Hindlimb muscle (tissue), 1 donor: ENCODE measurements around the gene KLF11. TPM values are rescaled to one million over a fixed set of nuclear protein-coding genes. Genes with fewer than 3 reads are reported as not detected.

Experiments
- DNase-seq: peaks from one replicate; pipeline ENCODE4 v3.0.0-alpha.2; 2013
- polyA plus RNA-seq: library from polyadenylated mRNA; unstranded; fragments of 120-200 nt; gene quantifications from one replicate; pipeline ENCODE4 v1.2.1, GENCODE V29; 2013; ENCODE audit not compliant: insufficient read length

KLF11 gene
- 23.7 TPM for polyA plus RNA-seq

DNA sequence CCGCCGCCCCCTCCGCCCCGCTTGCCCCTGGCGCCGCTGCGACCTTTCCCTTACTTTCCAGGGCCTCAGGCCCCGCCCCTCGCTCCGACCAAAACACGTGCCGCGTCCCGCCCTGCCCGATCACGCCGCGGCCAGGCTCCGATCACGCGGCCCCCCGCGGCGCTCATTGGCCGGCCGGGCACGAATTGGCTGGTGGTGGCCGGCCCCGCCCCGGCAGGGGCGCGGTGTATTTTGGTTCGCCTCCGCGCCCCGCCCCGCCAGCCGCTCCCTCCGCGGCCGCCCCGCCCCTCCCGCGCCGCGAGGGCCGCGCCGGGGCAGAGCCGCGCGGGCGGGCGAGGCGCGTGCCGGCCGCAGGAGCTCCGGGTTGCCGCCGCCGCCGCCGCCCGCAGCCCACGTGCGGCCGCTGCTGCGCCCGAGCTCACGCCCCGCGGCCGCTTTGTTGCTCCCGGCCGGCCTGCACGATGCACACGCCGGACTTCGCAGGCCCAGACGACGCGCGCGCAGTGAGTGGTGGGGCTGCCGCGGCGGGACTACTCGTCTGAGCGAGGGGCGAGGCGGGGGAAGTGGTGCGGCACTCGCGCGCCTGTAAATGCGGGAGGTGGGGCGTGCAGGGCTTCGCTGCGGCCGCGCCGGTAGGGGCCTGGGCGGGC, at the start of gene KLF11:
TSS of gene KLF11 (plus strand) at position 295 of the 650 bp plus-strand sequence. CDS start at position 462, 167 bp downstream.
- DNase-seq = peak; percentile 90

- no peak for DNase-seq
These were observed 48.9 kb upstream of the KLF11 start for GRCh38 chr2:9994462-9994861.

- DNase-seq = no peak
These were observed 48.3 kb upstream of the KLF11 start for GRCh38 chr2:9995059-9995458.

DNA sequence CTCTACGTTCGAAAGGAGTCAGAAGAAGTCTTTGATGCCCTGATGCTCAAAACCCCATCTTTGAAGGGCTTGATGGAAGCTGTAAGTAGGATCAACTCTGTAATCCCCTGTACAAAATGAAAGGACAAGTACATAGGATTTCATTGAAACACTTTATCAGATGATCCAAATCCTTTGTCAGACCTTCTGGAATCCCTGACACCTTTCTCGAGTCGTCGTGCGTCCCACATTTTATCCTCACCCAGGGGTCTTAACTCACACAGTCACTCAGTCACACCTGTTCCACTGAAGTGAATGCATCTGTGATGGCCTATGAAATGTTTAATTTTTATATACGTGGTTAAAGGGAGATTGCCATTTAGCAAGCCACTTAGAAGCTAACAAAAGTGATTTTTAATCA, 47.0 kb upstream of the KLF11 start:
- DNase-seq = no peak

- no peak for DNase-seq
These were observed 45.4 kb upstream of the KLF11 start for GRCh38 chr2:9997936-9998335.

DNA sequence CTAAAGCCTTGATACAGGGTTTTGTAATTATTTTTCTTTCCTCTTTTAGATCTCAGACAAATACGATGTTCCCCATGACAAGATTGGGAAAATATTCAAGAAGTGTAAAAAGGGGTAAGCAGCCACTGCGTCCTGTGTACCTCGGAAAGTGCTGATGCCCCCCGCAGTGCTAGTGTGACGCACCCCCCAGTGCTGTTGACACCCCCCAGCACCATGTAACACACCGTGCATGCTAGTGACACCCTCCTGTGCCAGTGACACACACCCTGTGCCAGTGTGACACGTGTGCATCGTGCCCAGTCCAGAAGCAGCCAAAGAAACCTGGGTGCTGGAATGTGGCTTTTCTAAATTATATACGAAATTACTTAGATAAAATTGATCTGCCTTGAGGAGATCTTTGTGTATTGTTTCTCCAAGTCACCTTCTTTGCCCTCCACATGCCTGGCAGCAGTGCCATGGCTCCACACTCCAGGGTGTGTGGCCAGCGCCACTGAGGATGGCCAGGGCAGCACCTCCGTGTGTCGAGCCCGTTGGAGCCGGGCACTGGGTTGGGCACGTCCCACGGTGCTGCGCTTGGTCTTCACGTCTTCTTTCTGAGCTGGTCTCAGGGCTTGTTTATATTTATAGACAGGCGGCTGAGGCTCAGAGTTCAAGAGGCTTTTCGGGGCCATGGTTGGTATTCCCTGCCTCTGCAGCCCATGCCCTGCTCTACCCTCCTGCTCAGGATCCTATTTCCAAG, 44.3 kb upstream of the KLF11 start:
- DNase-seq = no peak

GRCh38 chr2:9999693-10000092, 43.7 kb upstream of the KLF11 start:
- no peak for DNase-seq

- no peak for DNase-seq
These were observed 42.8 kb upstream of the KLF11 start for GRCh38 chr2:10000541-10000940.

- DNase-seq = no peak
These were observed 41.8 kb upstream of the KLF11 start for GRCh38 chr2:10001586-10001985.

DNA sequence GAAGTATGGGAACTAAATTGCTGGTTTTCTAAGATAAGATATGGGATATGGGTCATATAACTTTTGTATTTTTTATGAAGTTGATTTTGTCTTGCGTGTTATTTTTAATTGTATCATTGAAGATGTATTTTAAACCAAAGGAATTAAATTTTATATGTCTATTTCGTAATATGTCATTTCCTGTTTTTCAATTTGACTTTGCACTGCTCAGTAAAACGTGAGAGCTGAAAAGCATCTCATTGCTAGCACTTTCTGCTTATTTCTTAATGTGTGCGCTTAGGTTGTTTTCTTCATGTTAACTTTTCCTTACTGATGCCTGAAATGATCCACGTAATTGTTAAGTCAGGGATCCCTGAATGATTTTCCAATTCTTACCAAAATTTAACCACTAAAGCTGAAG, 41.2 kb upstream of the KLF11 start:
- DNase-seq = no peak

DNA sequence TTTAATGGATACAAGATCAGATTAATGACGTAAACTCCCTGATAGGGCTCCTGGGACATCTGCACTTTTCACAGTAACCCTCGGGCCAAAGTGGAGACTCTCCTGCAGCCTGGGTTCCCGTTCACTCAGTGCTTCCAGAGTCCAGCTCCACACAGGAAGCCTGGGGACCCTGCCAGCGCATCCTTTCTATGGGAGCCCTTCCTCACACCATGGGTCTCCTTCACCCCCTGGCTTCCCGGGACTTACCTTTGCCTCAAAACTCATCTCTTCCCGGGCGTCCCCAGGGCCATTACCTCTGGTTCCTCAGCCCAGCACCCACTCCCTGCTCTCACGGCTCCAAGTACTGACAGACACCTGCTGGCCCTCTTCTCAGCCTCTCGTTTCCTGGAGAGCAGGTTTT, 40.7 kb upstream of the KLF11 start:
- no peak for DNase-seq

DNA sequence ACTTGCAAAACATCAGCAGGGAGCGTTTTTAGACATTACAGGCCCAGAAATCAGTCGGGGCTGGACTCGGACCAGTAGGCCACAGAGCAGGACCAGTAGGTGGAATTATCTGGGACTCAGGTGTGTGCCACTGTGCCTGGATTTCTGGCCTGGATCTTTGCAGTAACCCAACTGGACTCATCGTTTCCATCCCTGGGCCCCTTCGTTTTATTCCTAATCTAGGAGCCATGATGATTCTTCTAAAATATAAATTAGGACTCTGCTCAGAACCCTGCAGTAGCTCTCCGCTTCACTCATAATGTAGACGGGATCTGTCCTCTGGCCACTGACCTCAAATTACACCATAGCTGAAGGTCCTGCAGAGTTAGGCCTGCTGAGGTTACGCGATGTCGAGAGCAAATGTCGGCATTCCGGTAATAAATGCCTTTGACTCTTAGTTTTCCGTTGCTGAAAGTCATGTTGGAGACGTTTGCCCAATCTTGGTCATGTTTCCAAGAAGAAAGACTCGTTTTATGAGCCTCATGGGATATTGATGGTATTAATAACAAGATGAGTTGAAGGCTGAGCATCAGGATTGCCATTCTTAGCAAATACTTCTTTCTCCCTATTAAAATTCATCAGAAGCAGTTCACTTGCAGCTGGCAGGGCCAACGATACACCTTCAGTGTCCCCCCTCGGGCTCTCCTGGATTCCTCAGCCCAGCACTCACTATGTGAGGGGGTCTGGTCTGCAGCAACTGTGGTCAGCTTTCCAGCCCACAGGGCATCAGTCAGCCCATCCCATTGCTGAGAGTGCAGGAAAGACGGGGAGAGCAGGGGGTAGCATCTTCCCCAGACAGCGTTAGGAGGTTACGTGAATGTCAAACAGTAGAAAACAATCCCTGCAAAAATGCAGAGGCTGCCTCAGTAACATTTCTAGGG, 39.9 kb upstream of the KLF11 start:
- no peak for DNase-seq

GRCh38 chr2:10004401-10004800, 38.9 kb upstream of the KLF11 start:
- no peak for DNase-seq

- no peak for DNase-seq
These were observed 38.5 kb upstream of the KLF11 start for GRCh38 chr2:10004836-10005235.

- no peak for DNase-seq
These were observed 37.7 kb upstream of the KLF11 start for GRCh38 chr2:10005461-10006235.

- no peak for DNase-seq
These were observed 36.9 kb upstream of the KLF11 start for GRCh38 chr2:10006236-10007161.

DNA sequence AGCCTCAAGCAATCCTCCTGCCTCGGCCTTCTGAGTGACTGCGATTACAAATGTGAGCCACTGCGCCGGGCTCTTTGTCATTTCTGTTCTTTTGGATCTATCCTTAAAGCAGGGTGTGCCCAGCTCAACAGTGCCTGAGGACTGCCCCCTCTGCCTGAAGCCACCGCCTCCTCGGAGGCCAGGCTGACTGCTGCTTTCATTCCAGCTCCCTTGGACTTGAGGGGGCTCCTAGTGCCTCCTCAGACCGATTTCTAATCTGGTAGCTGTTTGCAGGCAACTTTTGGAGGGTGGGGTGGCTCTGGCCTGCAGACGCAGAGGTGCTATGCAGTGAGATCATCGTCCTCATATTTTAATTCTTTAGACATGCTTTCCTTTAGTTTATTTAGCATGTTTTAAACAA, 35.9 kb upstream of the KLF11 start:
- DNase-seq = no peak

DNA sequence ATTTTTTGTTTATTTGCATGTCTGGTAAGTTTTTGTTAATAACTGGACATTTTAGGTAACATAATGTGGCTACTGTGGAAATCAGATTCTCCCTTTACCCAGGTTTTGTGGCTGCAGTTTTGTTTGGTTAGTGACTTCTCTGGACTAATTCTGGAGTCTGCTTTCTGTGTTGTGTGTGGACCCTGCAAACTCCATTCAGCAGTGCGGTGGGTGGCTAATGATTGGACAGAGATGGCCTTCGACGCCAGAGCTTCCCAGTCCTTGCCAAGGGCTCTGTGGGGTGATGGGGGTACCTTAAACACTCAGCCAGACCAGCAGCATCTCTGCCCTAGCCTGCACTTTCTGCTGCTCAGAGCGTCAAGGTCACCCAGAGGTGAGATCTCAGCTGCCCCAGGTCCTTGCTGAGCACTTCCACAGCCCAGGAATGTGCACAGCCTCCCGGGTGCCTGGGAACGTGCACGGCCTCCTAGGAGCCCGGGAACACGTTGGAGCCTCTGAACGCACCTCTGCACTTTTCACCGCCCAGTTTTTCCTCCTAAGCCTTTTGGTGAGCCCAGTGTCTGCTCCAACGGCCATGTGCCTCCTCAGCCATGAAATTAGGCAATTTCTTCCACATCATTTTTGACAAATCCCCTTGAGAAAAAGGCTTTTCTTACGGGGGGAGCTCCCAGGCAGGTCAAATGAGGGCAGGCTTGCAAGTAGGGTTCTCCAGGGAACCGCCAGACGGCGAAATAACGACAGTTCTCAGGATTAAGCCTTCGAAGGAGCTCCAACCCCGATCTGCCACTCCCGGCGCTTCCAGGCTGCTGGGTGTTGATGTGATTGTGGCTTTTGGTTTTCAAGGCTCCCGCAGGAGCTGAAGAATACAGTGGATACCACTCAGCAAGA, 35.2 kb upstream of the KLF11 start:
- no peak for DNase-seq

DNA sequence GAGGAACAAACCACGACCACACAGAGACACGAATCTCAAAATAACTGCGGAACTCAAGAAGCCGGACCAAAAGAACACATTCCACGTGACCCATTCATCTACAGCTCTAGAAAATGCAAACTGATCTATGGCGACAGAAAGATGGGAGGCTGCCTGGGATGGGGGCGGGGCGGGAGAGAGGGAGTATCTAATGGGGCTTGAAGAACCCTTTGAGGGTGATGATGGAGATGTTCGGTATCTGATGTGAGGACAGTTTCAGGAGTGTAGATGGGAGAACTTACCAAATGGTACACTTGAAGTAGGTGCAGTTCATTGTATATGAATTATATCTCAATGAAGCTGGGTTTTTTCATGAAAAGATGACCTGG, 34.6 kb upstream of the KLF11 start:
- DNase-seq = no peak

DNA sequence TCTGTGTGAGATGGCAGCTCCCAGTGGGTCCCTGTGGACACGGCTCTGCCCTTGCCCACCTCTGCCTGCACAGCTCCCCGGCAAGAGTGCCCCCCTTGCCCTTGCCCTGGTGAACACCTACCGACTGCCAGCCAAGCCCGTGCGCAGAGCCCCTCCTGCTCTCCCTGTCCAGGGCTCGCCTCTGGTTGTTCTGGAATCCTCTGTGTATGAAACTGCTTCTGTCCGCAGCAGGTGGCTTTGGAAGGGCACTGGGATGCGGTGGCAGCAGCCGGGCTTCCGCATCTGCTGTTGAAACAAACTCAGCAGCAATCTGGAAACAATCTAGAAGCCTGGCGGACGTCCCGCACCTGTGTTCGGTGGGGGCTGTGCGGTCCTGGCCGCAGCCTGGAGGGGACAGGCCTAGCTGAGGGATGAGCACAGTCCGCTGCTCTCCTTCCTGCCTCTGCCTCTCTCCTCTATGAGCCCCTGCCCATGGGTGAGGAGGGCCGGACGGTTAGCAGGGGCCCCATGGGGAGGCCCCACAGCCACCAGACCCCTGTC, 34.0 kb upstream of the KLF11 start:
- DNase-seq = no peak
